GM21515 (cell line): Measurements from ENCODE around the gene KEL.

ENCODE experiments used
- ATAC-seq: cut with Tn5 transposase; IDR thresholded peaks from one replicate; pipeline ENCODE4 v1.9.1; 2021; ENCODE audit not compliant: unreplicated experiment

Gene KEL

DNA sequence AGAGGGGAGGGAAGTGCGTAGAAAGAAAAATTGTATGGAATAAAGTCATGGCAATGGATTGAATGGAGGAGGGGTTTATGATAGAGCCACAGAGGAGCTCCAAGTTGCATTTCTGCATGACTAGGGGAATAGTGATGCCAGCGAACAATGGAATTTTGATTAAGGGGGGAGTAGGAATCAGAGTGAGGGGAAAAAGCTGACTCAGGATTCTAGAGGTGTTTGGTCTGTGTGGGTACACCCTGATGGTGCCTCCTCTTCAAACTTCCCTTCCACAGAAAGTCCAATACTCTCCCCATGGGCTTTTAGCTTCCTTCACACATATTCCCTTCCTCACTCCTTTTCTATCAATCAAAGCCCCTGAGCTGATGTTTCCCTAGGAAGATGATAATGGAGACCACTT lies 1.8 kb upstream of the KEL start:
- no peak for ATAC-seq

GRCh38 chr7:142962991-142963390 lies 828 bp upstream of the KEL start:
- no peak for ATAC-seq

- ATAC-seq = no peak
These were observed 579 bp downstream of the KEL start for GRCh38 chr7:142961595-142961972.

GRCh38 chr7:142960955-142961512 lies 1.1 kb downstream of the KEL start:
- ATAC-seq = no peak

- no peak for ATAC-seq
These were observed 3.0 kb downstream of the KEL start for GRCh38 chr7:142959202-142959601.

- no peak for ATAC-seq
These were observed 4.4 kb downstream of the KEL start for GRCh38 chr7:142957723-142958122.

DNA sequence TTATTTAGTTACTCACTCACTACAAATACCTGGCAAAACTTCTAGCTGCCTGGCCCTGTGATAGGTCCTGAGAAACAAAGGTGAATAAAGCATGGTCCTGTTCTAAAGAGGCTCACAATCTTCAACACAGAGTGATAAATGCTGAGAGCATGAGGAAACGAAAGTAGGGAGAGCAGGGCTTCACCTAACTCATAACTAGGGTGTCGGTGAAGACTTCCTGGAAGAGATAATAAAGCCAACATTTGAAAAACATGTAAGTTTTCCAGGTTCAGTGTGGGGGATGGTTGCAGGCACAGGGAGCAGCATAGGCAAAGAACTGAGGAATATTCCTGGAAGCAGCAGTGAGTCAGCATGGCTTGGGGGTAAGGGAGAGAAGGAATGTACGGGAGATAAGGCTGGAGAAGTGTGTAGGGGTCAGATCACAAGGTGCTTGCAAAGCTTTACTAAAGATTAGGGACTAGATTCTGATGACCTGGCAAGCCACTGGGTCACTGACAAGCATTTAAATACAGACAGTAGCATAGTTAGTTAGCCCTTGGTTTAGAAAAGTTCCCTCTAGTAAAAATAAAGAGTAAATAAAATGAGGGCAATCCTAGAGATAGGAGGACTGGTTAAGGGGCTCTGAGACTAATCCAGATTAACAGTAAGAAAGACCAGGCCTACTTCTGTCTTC lies 5.1 kb downstream of the KEL start:
- ATAC-seq = no peak

DNA sequence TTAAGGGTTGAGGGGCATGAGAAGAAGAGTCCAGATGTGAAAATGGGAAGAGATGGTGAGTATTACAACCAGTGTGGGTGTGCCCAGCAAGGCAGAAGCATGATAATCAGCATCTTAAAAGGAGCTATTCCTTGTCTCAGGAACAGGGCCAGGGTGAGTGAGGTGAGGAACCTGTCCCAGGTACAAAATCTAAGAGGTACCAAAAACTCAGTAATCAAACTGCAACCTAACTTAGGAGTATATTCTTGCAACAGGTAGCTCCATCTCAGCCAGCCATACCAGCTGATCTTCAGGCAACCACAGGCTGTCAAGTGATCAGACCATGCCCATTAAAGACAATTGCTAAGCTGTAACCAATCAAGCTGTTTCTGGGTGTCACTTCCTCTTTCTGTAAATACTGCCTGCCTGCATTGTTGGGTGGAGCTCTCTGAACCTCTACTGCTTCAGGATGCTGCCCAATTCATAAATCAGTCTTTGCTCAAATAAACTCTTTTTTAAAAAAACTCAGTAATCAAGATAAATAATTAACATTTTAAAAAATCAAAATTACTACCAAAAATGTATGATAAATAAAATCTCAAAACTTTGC lies 7.4 kb downstream of the KEL start:
- no peak for ATAC-seq

DNA sequence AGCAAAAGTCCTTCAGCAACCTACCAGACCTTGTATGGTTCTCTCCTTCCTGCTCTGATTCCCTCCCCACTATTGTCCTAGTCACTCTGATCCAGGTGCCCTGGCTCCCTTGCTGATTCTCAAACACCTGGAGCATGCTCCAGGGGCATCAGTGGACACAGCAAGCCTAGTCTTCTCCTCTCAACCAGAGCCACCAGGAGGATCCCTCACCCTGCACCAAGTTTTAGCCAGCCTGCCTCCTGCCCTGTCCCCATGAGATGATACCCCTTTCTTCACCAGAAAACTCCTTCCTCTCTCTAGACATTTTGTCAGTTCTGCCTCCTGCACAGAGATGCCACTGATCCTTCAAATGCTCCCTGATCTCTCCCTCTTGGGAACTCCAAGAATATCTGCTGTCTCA lies 11.9 kb downstream of the KEL start:
- ATAC-seq = no peak

GRCh38 chr7:142948603-142949002 lies 13.6 kb downstream of the KEL start:
- ATAC-seq = no peak

GRCh38 chr7:142945001-142945400 lies 17.2 kb downstream of the KEL start:
- no peak for ATAC-seq

DNA sequence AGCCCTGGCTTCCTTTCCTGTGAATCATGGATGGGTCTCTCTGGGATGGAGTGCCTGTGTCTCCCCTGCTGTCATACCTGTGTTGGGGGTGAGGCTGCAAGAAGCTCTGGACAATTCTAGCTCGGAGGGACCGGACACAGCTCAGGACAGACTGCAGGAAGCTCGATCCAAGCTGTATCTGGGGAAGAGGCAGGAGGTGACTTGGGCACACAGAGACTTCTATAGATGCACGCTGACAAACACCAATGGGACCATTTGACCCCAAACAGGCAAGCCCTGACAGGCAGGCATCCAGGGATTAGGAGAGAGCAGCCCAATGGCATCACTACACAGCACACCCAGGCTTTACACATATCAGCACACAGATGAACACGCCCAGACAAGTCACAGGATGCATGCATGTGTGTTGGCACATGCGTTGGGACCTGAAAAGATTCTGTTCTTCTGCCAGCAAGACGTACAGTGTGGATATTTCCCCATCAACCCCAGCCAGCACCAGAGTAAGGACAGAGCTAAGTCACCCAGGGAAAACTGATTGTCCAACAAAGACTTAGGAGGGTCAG lies 18.4 kb downstream of the KEL start:
- ATAC-seq = no peak

- no peak for ATAC-seq
These were observed 19.4 kb downstream of the KEL start for GRCh38 chr7:142942746-142943145.

DNA sequence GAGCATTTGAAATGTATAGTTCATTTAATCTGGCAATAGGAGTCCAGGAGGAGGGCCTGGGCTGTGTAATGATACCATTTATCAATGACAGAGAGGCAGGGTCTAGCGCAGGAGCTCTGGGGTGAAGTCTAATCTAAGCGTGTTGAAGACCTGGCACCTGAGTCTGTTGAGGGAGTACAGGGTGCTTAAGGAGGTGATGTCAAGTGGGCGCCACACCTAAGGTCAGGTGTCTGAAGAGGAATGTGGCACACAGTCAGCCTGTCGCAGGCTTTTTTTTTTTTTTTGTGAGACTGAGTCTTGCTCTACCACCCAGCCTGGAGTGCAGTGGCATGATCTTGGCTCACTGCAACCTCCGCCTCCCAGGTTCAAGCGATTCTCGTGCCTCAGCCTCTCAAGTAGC lies 20.6 kb downstream of the KEL start:
- no peak for ATAC-seq

- ATAC-seq = no peak
These were observed 21.1 kb downstream of the KEL start for GRCh38 chr7:142940966-142941535.

DNA sequence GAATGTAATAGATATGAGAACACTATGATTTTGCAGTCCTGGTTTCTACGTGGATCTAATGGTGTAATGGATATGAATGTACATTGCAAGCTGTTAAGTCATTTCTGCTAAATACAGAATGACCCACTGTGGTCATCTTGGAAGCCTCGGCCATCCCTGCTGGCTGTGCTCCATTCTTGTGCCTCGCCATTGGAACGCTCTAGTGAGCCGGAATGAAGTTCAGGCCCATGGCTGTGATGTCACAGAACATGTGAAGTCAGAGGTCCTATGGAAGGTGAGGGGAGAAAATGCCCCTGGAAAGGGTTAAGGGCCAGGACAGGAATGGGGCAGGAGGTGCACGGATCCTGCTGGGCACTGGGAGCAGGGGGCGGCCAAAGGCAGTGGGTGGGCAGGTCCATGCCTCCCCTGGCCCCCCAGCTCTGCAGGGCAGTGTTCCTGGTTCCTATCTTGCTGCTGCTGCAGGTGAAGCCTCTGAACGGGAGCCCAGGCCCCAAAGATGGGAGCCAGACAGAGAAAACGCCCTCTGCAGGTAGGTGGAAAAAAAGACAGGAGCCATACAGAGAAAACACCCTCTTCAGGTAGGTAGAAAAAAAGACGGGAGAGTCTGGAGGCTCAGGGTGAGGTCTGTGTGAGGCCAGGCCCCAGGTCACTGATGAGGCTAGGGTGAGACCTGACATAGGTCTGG lies 22.8 kb downstream of the KEL start, which contains the start of gene LLCFC1:
Gene LLCFC1 (plus strand): TSS at position 259 of the 685 bp plus-strand sequence. CDS start 138 bp downstream, at position 397.
- ATAC-seq = no peak

DNA sequence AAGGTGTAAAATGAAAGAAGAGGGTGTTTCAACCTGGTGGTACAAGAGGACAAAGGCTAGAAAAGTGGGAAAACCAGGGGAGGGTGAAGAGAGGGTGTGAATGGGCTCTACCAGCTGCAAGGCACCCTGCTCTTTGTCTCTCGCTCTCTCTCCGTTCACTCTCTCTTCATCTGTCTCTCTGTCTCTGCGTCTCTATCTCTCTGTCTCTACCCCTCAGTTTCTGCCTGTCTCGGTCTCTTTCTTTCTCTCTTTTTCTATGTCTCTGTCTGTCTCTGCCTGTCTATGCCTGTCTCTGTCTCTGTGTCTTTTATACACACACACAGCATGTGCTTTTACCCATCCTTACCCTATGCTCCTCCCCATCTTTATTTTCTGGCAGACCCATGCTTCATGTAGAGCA lies 23.6 kb downstream of the KEL start:
- no peak for ATAC-seq

DNA sequence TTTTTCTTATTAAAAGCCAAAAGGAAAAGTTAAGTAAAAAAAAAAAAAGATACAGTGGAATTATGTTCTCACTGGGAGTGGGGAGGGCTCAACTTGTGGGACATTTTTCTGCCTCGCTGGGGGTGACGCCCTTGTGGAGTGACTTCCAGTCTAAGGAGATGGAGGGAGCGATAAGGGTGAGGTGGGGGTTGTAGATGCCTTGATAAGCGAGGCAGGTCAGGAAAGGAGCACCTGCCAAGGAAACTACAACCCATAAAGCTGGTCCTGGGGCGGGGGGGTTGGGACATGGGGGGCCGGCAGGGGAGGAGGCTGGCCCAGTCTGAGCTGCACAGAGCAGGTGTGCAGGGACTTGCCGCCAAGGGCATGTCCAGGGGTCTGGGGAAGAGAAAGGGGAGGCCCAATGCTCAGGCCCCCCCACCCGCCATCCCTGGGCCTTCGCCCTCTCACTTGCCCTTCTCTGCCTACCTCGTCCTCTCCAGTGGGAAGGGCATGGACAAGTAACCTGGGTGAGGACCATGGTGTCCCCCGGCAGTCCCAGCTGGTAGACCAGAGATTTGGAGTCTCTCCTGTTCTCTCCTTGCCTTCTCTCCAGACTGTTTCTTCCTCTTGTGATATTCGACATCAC lies 26.1 kb downstream of the KEL start:
- ATAC-seq = no peak

DNA sequence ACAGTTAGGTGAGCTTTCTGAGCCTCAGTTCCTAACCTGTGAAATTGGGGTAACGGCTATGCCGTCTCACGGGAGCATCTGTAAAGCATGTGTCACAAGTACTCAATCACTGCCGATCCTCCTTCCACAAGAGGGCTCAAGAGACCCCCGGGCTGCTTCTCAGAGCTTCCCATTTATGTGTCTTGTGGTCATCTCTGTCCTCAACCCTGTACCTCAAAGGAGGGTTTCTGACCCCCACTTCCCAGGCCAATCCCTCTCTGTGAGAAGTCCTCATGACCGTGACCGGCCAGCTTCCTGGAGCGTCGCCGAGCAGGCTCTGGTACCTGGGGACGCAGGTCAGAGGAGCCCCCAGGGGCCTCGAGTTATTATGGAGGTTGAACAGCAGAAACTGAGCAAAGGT lies 28.1 kb downstream of the KEL start:
- no peak for ATAC-seq

- no peak for ATAC-seq
These were observed 28.5 kb downstream of the KEL start, which contains the start of gene TRPV5 for GRCh38 chr7:142933624-142934023. Gene TRPV5 (minus strand): TSS chr7:142933746. CDS start chr7:142933459, 287 bp downstream.

DNA sequence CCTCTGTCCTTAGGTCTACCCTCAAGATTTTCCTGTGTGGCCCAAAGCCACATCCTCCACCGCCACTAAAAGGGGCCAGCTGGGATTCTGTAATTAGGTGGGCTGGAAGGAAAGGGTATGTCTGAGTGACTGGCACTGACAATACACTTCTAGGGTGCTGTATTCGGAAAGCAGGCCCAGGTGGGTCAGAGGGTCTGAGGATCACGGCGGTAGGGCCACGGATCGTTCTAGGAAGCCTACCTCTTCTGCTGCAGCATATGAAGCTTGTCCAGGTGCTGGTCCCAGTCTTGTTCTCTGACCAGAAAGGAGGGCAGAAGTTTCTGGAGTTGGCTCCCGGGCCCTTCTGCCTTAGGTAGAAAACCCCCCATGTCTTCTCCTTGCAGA lies 29.1 kb downstream of the KEL start:
- ATAC-seq = no peak
